KMS-11 (cell line): ENCODE measurements around the gene NUDT7.

Experiments used
- H2AFZ ChIP-seq: fragments of 200-600 bp; sonication (generic); 2 replicates; pipeline ENCODE4 v1.6.1; 2016; ENCODE audit warnings: antibody characterized with exemption, mixed run types, low read depth
- H3K27ac ChIP-seq: fragments of 200-600 bp; sonication (generic); 2 replicates; pipeline ENCODE4 v1.6.1; 2016; ENCODE audit warnings: mild to moderate bottlenecking, mixed run types
- H3K27me3 ChIP-seq: fragments of 200-600 bp; sonication (generic); 2 replicates; pipeline ENCODE4 v1.6.1; 2017; ENCODE audit warnings: mild to moderate bottlenecking, low read depth, mixed run types, moderate library complexity; ENCODE audit not compliant: insufficient read depth
- H3K36me3 ChIP-seq: fragments of 200-600 bp; sonication (generic); 2 replicates; pipeline ENCODE4 v1.6.1; 2017; ENCODE audit warnings: mild to moderate bottlenecking, mixed run types; ENCODE audit not compliant: insufficient read depth
- H3K4me1 ChIP-seq: fragments of 200-600 bp; sonication (generic); 2 replicates; pipeline ENCODE4 v1.6.1; 2016; ENCODE audit warnings: mild to moderate bottlenecking, low read depth, mixed run types; ENCODE audit not compliant: poor library complexity, severe bottlenecking
- H3K4me2 ChIP-seq: fragments of 200-600 bp; sonication (generic); 2 replicates; pipeline ENCODE4 v1.7.0; 2016; ENCODE audit warnings: mild to moderate bottlenecking, mixed run types
- H3K4me3 ChIP-seq: fragments of 200-600 bp; sonication (generic); IDR thresholded peaks from 2 replicates; pipeline ENCODE4 v1.6.1; 2017; ENCODE audit warnings: low read depth, low read length, mixed read lengths; ENCODE audit not compliant: insufficient read depth
- H3K79me2 ChIP-seq: fragments of 200-600 bp; sonication (generic); 2 replicates; pipeline ENCODE4 v1.6.1; 2016; ENCODE audit warnings: low read depth, mixed run types; ENCODE audit not compliant: insufficient read depth
- H3K9ac ChIP-seq: fragments of 200-600 bp; sonication (generic); 2 replicates; pipeline ENCODE4 v1.6.1; 2016; ENCODE audit warnings: mild to moderate bottlenecking, mixed run types
- H4K20me1 ChIP-seq: fragments of 200-600 bp; sonication (generic); 2 replicates; pipeline ENCODE4 v1.6.1; 2016; ENCODE audit warnings: mild to moderate bottlenecking, mixed run types; ENCODE audit not compliant: insufficient read depth
- TF ChIP-seq, protein P1 (sequence below): fragments of 200-600 bp; sonication (generic); conservative IDR thresholded peaks from 2 replicates; pipeline ENCODE4 v1.6.1; 2017; ENCODE audit warnings: low read depth, mild to moderate bottlenecking, antibody characterized with exemption, low read length, moderate library complexity, mixed read lengths

The NUDT7 gene

DNA sequence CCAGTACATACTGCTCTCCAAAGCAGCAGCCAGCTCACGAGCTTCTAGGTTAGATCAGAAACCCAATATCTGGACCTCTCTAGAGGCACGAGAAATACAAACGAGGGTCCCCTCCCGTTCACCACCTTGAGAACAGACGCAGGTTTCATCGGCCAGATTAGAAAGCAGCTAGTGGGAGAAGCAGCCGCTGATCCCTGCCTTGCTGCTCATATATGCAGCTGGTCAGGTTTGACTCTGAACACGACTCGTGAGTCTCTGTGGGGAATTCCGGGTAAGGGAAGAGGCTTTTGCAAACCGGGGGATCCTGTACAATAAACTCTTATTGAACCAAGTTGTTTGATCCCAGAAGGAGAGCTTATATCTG, 67.7 kb downstream of the NUDT7 start:
- Histone ChIP-seq H3K27me3 (no peaks in the 10 kb centered on the region), H3K4me3 (no peak overlapping the region), H3K79me2 (no peaks in the 10 kb centered on the region), H3K27ac (no peak overlapping the region), H4K20me1 (no peaks in the 10 kb centered on the region), H3K9ac (no peak overlapping the region), H2AFZ (no peak overlapping the region), H3K4me2 (no peak overlapping the region), H3K4me1 (no peaks in the 10 kb centered on the region), H3K36me3 (no peaks in the 10 kb centered on the region)
- TF ChIP-seq, protein P1, sequence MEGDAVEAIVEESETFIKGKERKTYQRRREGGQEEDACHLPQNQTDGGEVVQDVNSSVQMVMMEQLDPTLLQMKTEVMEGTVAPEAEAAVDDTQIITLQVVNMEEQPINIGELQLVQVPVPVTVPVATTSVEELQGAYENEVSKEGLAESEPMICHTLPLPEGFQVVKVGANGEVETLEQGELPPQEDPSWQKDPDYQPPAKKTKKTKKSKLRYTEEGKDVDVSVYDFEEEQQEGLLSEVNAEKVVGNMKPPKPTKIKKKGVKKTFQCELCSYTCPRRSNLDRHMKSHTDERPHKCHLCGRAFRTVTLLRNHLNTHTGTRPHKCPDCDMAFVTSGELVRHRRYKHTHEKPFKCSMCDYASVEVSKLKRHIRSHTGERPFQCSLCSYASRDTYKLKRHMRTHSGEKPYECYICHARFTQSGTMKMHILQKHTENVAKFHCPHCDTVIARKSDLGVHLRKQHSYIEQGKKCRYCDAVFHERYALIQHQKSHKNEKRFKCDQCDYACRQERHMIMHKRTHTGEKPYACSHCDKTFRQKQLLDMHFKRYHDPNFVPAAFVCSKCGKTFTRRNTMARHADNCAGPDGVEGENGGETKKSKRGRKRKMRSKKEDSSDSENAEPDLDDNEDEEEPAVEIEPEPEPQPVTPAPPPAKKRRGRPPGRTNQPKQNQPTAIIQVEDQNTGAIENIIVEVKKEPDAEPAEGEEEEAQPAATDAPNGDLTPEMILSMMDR: no peak

- TF ChIP-seq, protein P1: no peak
- H3K36me3 ChIP-seq: no peaks in the 10 kb centered on the region
- no peaks in the 10 kb centered on the region for H3K4me1 ChIP-seq
- H3K27me3 ChIP-seq: no peaks in the 10 kb centered on the region
- no peak overlapping the region for H3K9ac ChIP-seq
- no peaks in the 10 kb centered on the region for H3K79me2 ChIP-seq
- H3K4me2 ChIP-seq: no peak overlapping the region
- H2AFZ ChIP-seq: no peak overlapping the region
- H3K27ac ChIP-seq: no peak overlapping the region
- H4K20me1 ChIP-seq: no peaks in the 10 kb centered on the region
- H3K4me3 ChIP-seq: no peak overlapping the region
Measured at GRCh38 chr16:77790912-77791311, 68.6 kb downstream of the NUDT7 start.
